ENCODE data around the gene FAM20A.
"Not testable (repeated sequence)": the region's sequence is repeated elsewhere in the genome, so short reads cannot be mapped to it uniquely, and the experiment has no call there.

FAM20A gene

GRCh38 chr17:68519911-68520310 lies 81.3 kb downstream of the FAM20A start:
- no peak for DNase-seq (ENCODE audit: low read depth)

GRCh38 chr17:68519051-68519450 lies 82.1 kb downstream of the FAM20A start:
- not testable (repeated sequence) for DNase-seq (ENCODE audit: low read depth)

- no peak for DNase-seq (ENCODE audit: low read depth)
Observed at GRCh38 chr17:68518063-68518815, 82.9 kb downstream of the FAM20A start.

- not testable (repeated sequence) for DNase-seq (ENCODE audit: low read depth)
Observed at GRCh38 chr17:68517605-68518004, 83.6 kb downstream of the FAM20A start.

GRCh38 chr17:68516732-68517131 lies 84.4 kb downstream of the FAM20A start:
- DNase-seq (ENCODE audit: low read depth) = no peak

- DNase-seq (ENCODE audit: low read depth) = peak; percentile 69
Observed at GRCh38 chr17:68514831-68515635, 86.1 kb downstream of the FAM20A start.

- no peak for DNase-seq (ENCODE audit: low read depth)
Observed at GRCh38 chr17:68513932-68514331, 87.2 kb downstream of the FAM20A start.

GRCh38 chr17:68512960-68513474 lies 88.2 kb downstream of the FAM20A start:
- DNase-seq (ENCODE audit: low read depth) = peak; percentile 67

GRCh38 chr17:68512247-68512959 lies 88.8 kb downstream of the FAM20A start, which contains the start of gene PRKAR1A:
Gene PRKAR1A, plus strand, starts transcription at chr17:68512430. Its CDS starts 2,970 bp downstream, at chr17:68515400.
- DNase-seq (ENCODE audit: low read depth) = peak; percentile 97

GRCh38 chr17:68511671-68512246 lies 89.4 kb downstream of the FAM20A start:
- peak; percentile 79 for DNase-seq (ENCODE audit: low read depth)

GRCh38 chr17:68511254-68511670 lies 89.9 kb downstream of the FAM20A start:
- no peak for DNase-seq (ENCODE audit: low read depth)

GRCh38 chr17:68509141-68510057 lies 91.8 kb downstream of the FAM20A start:
- DNase-seq (ENCODE audit: low read depth) = no peak

- no peak for DNase-seq (ENCODE audit: low read depth)
Observed at GRCh38 chr17:68507576-68507975, 93.6 kb downstream of the FAM20A start.

GRCh38 chr17:68505951-68506350 lies 95.2 kb downstream of the FAM20A start:
- DNase-seq (ENCODE audit: low read depth) = no peak

- no peak for DNase-seq (ENCODE audit: low read depth)
Observed at GRCh38 chr17:68501074-68501473, 100.1 kb downstream of the FAM20A start.

- no peak for DNase-seq (ENCODE audit: low read depth)
Observed at GRCh38 chr17:68499587-68499986, 101.6 kb downstream of the FAM20A start.

GRCh38 chr17:68498479-68499326 lies 102.5 kb downstream of the FAM20A start:
- no peak for DNase-seq (ENCODE audit: low read depth)

- DNase-seq (ENCODE audit: low read depth) = no peak
Observed at GRCh38 chr17:68497885-68498319, 103.3 kb downstream of the FAM20A start.

- no peak for DNase-seq (ENCODE audit: low read depth)
Observed at GRCh38 chr17:68495081-68495480, 106.1 kb downstream of the FAM20A start.

Data from ELR (cell line).